PC-9 (cell line): ENCODE results near the gene BTBD8.

Experiments used
- CTCF ChIP-seq: fragments of 200-600 bp; sonication (generic); conservative IDR thresholded peaks from 2 replicates; pipeline ENCODE4 v1.6.1; 2017; ENCODE audit warnings: mixed run types, antibody characterized with exemption, mild to moderate bottlenecking, moderate library complexity
- EZH2 ChIP-seq: fragments of 200-600 bp; sonication (generic); IDR thresholded peaks from 2 replicates; pipeline ENCODE4 v1.8.0; 2017; ENCODE audit warnings: antibody characterized with exemption, low read depth

- no peak for TF ChIP-seq CTCF
- TF ChIP-seq EZH2: no peak
Observed at GRCh38 chr1:92031281-92032110, 48.6 kb upstream of the BTBD8 start.
